Type B pancreatic cell (in vitro differentiated cells): ENCODE results near the gene GPD1L. TPM values are rescaled to one million over a fixed set of nuclear protein-coding genes. Genes with fewer than 3 reads are reported as not detected.
"Not testable (repeated sequence)": the region's sequence is repeated elsewhere in the genome, so short reads cannot be mapped to it uniquely, and the experiment has no call there.

ENCODE experiments used
- DNase-seq: peaks from one replicate; pipeline ENCODE4 v3.0.0; 2021; ENCODE audit warnings: mixed read lengths; ENCODE audit not compliant: unreplicated experiment; ENCODE audit errors: extremely low spot score
- H3K27ac Mint-ChIP-seq: 2 replicates; pipeline ENCODE4 v1.8.0; 2021; ENCODE audit warnings: mild to moderate bottlenecking, mixed read lengths
- H3K27me3 Mint-ChIP-seq: 2 replicates; pipeline ENCODE4 v1.8.0; 2021; ENCODE audit warnings: mixed read lengths
- H3K36me3 Mint-ChIP-seq: 2 replicates; pipeline ENCODE4 v1.8.0; 2021; ENCODE audit warnings: mixed read lengths
- H3K4me1 Mint-ChIP-seq: one replicate; pipeline ENCODE4 v1.8.0; 2021; ENCODE audit warnings: mixed read lengths; ENCODE audit not compliant: unreplicated experiment
- H3K4me3 Mint-ChIP-seq: 2 replicates; pipeline ENCODE4 v1.8.0; 2021; ENCODE audit warnings: mild to moderate bottlenecking, mixed read lengths
- H3K9me3 Mint-ChIP-seq: 2 replicates; pipeline ENCODE4 v1.8.0; 2021; ENCODE audit warnings: mixed read lengths
- long read RNA-seq: library from polyadenylated mRNA; unstranded; transcript quantifications from one replicate; pipeline ENCODE4 v2.0.0, GENCODE V29; 2020
- total RNA-seq: library from RNA; stranded (reverse); gene quantifications from 2 replicates; pipeline ENCODE4 v1.2.1, GENCODE V29; 2021; ENCODE audit warnings: low replicate concordance
- TF ChIP-seq, protein P1 (sequence below): fragments of 200-600 bp; sonication (generic); conservative IDR thresholded peaks from 2 replicates; pipeline ENCODE4 v1.5.0; 2021; ENCODE audit warnings: antibody characterized with exemption, mild to moderate bottlenecking

Gene GPD1L
- 17.5 and 17.8 TPM in 2 replicates for total RNA-seq
- long read RNA-seq, full-length matches to known transcripts = 9 of 13 reads
- long read RNA-seq, partial matches to known transcripts = 1 of 13 reads
- long read RNA-seq, other reads (novel, unspliced or antisense) = 3 of 13 reads

DNA sequence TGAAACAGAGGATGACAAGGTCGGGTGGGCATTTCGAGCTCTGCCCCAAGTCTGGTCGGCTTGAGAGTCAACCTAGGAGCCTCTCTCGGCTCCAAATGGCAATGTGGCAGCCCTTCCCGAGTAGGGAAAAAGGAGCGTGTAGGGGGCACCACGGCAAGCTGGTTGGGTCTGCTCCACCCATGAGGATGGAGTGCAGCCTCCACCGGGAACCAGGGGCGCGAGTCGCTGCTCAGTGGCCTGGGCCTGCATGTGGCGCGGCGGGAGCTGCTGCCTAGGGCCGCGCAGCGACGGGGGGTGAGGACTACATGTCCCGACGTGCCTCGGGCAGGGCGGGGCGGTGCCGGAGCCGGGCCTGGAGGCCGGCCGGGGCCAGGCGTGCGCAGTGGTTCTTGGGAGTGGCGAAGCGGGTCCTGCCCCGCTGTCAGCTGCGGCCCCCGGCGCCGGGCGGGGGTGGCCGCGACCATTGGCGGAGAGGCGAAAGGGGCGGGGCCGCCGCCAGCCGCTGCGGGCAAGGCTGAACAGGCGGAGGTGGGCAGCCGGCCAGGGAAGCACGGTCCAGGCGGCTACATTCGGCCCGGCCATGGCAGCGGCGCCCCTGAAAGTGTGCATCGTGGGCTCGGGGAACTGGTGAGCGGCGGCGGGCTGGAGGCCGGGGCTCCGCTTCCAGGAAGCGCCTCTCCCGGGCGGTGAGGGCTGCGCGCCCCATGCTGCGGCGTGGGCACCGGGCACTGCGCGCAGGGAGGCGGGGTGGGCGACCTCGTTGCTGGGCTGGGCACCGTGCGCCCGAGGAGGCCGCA, at the start of gene GPD1L:
Gene GPD1L (plus strand): TSS at position 489 of the 797 bp plus-strand sequence. CDS start 92 bp downstream, at position 581.
- Mint-ChIP-seq H3K9me3 (peaks cover 15% of the 10 kb centered on the region), H3K27ac (peak within 1 kb of the TSS; percentile 82), H3K27me3 (peaks cover 9% of the 10 kb centered on the region), H3K4me1 (peaks cover 27% of the 10 kb centered on the region), H3K4me3 (peak within 1 kb of the TSS; percentile 97), H3K36me3 (peaks cover 6% of the 10 kb centered on the region)
- peak; percentile 95 for DNase-seq
- TF ChIP-seq, protein P1, sequence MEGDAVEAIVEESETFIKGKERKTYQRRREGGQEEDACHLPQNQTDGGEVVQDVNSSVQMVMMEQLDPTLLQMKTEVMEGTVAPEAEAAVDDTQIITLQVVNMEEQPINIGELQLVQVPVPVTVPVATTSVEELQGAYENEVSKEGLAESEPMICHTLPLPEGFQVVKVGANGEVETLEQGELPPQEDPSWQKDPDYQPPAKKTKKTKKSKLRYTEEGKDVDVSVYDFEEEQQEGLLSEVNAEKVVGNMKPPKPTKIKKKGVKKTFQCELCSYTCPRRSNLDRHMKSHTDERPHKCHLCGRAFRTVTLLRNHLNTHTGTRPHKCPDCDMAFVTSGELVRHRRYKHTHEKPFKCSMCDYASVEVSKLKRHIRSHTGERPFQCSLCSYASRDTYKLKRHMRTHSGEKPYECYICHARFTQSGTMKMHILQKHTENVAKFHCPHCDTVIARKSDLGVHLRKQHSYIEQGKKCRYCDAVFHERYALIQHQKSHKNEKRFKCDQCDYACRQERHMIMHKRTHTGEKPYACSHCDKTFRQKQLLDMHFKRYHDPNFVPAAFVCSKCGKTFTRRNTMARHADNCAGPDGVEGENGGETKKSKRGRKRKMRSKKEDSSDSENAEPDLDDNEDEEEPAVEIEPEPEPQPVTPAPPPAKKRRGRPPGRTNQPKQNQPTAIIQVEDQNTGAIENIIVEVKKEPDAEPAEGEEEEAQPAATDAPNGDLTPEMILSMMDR = no peak

DNA sequence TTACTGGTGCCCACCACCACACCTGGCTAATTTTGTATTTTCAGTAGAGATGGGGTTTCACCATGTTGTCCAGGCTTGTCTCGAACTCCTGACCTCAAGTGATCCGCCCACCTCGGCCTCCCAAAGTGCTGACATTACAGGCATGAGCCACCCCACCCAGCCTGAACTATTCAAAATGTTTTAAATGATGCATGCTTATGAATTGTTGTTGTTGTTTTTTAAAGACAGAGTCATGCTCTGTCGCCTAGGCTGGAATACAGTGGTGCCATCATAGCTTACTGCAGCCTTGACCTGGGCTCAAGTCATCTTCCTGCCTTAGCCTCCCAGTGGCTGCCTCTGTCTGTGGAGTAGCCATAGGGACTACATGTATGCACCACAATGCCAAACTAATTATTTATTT, 48.0 kb upstream of the GPD1L start:
- not testable (repeated sequence) for H3K4me1 Mint-ChIP-seq, DNase-seq, H3K27ac Mint-ChIP-seq, H3K4me3 Mint-ChIP-seq, H3K27me3 Mint-ChIP-seq, H3K9me3 Mint-ChIP-seq, H3K36me3 Mint-ChIP-seq

DNA sequence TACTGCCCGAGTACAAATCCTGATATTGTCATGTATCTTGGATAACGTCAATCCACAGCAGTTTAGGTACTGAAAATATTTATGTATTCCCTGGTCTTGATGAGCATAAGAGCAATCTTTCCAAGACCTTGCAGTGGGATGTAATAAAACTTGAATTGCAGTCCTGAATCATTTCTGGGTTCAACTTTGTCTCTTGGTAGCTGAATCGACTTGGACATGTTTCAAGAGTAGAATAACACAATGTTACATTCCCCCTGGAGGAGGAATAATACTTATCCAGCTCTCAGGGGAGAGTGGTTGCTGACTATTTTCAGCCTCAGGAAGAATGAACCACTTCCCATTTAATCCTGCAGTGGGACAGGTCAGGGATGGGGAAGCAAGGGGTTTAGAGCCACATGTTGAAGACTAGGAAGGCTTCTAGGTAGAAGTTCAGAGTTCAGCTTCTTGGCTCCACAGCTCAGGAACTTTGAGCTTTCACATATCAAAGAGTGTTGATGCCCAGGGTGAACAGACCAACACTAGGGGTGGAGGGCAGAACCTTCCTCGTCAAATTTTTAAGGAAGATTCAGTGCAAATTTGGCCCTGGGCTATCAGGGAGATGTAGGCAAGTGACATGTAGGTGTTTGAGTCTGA, 43.4 kb upstream of the GPD1L start:
- DNase-seq = no peak
- Mint-ChIP-seq H3K27ac (no peak overlapping the region), H3K4me3 (no peak overlapping the region), H3K27me3 (no peaks in the 10 kb centered on the region), H3K9me3 (peaks cover 10% of the 10 kb centered on the region), H3K4me1 (peaks cover 6% of the 10 kb centered on the region), H3K36me3 (no peaks in the 10 kb centered on the region)
- TF ChIP-seq, protein P1 = no peak

DNA sequence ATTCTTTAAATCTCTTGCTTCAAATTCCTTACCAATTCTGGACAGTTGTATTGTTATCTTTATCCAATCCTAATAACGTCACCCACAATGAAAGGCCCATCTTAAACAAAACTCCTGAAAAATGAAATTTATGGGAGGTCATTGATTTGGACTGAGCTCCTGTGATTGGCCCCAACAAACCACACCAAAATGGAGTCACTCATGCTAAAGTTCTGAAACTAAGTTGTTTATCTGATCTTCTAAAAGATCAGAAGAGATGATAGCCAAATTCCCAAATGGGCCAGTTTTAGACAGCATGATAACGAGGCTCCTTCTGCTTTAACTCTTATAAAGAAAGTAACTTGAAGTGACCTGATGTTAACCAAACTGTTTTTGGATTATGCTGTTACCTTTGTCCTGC, 39.7 kb upstream of the GPD1L start:
- no peaks in the 10 kb centered on the region for H3K27me3 Mint-ChIP-seq
- H3K4me3 Mint-ChIP-seq = no peak overlapping the region
- no peak overlapping the region for H3K27ac Mint-ChIP-seq
- H3K9me3 Mint-ChIP-seq = peaks cover 7% of the 10 kb centered on the region
- no peak for DNase-seq
- H3K4me1 Mint-ChIP-seq = peaks cover 6% of the 10 kb centered on the region
- no peaks in the 10 kb centered on the region for H3K36me3 Mint-ChIP-seq
- TF ChIP-seq, protein P1 = no peak

DNA sequence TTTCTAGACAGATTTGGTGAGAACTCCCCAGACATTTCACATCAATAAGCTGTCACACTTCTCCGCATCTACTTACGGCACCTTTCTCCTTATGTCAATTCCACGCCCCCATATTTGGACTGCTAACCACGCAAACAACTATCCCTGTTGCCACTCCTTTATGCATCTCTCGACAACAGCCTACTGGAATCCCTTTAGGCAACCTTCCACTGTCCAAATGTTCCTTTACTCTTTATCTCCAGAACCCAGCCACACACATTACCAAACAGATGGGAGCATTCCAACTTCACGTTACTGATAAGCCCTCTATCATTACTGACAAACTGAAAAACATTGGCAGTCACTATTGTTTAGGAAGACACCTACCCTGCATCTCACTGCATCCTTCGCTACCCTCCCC, 32.2 kb upstream of the GPD1L start:
- not testable (repeated sequence) for H3K4me3 Mint-ChIP-seq, H3K27ac Mint-ChIP-seq, H3K27me3 Mint-ChIP-seq, H3K9me3 Mint-ChIP-seq, DNase-seq, H3K36me3 Mint-ChIP-seq
- peaks cover 16% of the 10 kb centered on the region for H3K4me1 Mint-ChIP-seq

DNA sequence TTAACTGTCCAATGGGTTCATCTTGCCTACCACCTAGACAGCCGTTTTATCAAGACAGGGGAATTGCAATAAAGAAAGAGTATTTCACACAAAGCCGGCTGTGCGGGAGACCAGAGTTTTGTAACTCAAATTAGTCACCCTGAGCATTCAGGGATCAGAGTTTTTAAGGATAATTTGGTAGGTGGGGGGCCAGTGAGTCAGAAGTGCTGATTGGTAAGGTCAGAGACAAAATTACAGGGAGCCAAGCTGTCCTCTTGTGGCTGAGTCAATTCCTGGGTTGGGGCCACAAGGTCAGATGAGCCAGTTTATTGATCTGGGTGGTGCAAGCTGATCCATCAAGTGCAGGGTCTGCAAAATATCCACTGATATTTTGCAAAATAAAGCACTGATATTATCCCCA, 29.9 kb upstream of the GPD1L start:
- H3K4me1 Mint-ChIP-seq = peaks cover 22% of the 10 kb centered on the region
- TF ChIP-seq, protein P1 = no peak

More for the DNA sequence above, 29.9 kb upstream of the GPD1L start:
- no peaks in the 10 kb centered on the region for H3K9me3 Mint-ChIP-seq
- H3K27me3 Mint-ChIP-seq = no peaks in the 10 kb centered on the region
- no peak overlapping the region for H3K27ac Mint-ChIP-seq
- H3K4me3 Mint-ChIP-seq = no peak overlapping the region
- no peaks in the 10 kb centered on the region for H3K36me3 Mint-ChIP-seq
- no peak for DNase-seq
